ENCODE results near the gene KIT.

GRCh38 chr4:54614149-54614548 lies 43.6 kb upstream of the KIT start:
- no peak for TF ChIP-seq CTCF (conservative IDR thresholded peaks at IDR 0.05 in 1 of 2, IDR thresholded peaks at IDR 0.05 in 1 of 2; ENCODE audit: low read depth in 1 of 2, low read length in 2 of 2)
- no peak for TF ChIP-seq EZH2 (IDR thresholded peaks at IDR 0.05; ENCODE audit: low read length, missing control alignments)
